CD4-positive, alpha-beta T cell treated with Interleukin-15 for 1 hour (primary cell): Measurements from ENCODE around the gene IGLL5.

ENCODE experiments used
- DNase-seq: peaks from one replicate; pipeline ENCODE4 v3.0.0-alpha.2; 2020

Gene IGLL5

GRCh38 chr22:22940961-22941605, 53.5 kb downstream of the IGLL5 start:
- no peak for DNase-seq

- no peak for DNase-seq
These were observed 54.4 kb downstream of the IGLL5 start for GRCh38 chr22:22941831-22942510.

DNA sequence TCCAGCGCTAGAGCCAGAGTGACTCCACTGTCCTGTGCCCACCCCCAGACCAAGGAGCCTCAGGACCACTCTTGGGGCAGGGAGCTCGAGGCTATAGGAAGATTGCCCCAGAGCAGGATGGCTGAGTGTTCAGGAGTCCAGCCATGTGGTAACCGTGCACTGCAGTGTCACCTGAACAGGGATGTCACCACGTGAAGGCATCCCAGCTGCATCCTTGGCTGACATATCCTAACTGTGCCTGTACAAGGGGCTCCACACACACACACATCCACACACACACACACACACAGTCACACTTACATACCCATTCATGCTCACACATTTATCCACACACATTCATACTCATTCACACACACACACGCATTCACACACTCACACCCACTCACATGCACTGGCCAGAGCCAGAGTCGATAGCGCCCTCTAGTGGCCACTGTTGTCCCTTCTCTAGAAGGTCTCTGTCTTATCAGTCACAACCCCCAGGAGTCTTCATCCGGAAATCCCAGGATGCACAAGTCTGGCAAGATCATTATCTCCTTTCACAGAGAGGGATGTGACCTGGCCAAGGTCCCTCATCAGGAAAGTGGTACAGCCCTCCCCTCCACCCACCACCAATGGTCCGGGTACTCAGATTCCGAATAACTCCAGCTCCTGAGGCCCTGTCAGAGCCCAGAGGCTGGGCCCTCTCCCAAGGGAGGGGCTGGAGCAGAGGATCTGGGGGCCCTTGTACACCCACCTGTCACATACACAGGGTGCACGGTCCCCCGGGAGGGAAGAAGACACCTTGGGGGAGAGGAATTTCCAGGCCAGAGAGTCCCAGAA, 55.1 kb downstream of the IGLL5 start:
- peak; percentile 80 for DNase-seq

- DNase-seq = no peak
These were observed 56.1 kb downstream of the IGLL5 start for GRCh38 chr22:22943521-22944267.

- DNase-seq = no peak
These were observed 56.8 kb downstream of the IGLL5 start for GRCh38 chr22:22944268-22944985.

- no peak for DNase-seq
These were observed 57.6 kb downstream of the IGLL5 start for GRCh38 chr22:22945195-22945594.
